ENCODE data around the gene RPH3AL.
"Not testable (repeated sequence)": the region's sequence is repeated elsewhere in the genome, so short reads cannot be mapped to it uniquely, and the experiment has no call there.

RPH3AL gene

GRCh38 chr17:253091-253846, 99.3 kb downstream of the RPH3AL start:
- no peak for DNase-seq

GRCh38 chr17:252456-252855, 100.2 kb downstream of the RPH3AL start:
- DNase-seq = no peak

- DNase-seq = no peak
Observed at GRCh38 chr17:251531-251930, 101.1 kb downstream of the RPH3AL start.

- no peak for DNase-seq
Observed at GRCh38 chr17:250487-251300, 101.9 kb downstream of the RPH3AL start.

GRCh38 chr17:249236-249993, 103.2 kb downstream of the RPH3AL start:
- no peak for DNase-seq

GRCh38 chr17:248337-249235, 104.0 kb downstream of the RPH3AL start:
- DNase-seq = no peak

- no peak for DNase-seq
Observed at GRCh38 chr17:247767-248166, 104.8 kb downstream of the RPH3AL start.

- DNase-seq = no peak
Observed at GRCh38 chr17:246851-247421, 105.7 kb downstream of the RPH3AL start.

GRCh38 chr17:246226-246625, 106.4 kb downstream of the RPH3AL start:
- DNase-seq = no peak

GRCh38 chr17:245611-246010, 107.0 kb downstream of the RPH3AL start:
- no peak for DNase-seq

GRCh38 chr17:245020-245419, 107.6 kb downstream of the RPH3AL start:
- no peak for DNase-seq

- DNase-seq = not testable (repeated sequence)
Observed at GRCh38 chr17:243924-244323, 108.7 kb downstream of the RPH3AL start.

GRCh38 chr17:238964-239259, 113.7 kb downstream of the RPH3AL start:
- no peak for DNase-seq

GRCh38 chr17:238071-238963, 114.3 kb downstream of the RPH3AL start:
- DNase-seq = no peak

GRCh38 chr17:237406-237955, 115.1 kb downstream of the RPH3AL start:
- no peak for DNase-seq

GRCh38 chr17:236641-237405, 115.8 kb downstream of the RPH3AL start:
- peak; percentile 80 for DNase-seq

- DNase-seq = no peak
Observed at GRCh38 chr17:235831-236640, 116.6 kb downstream of the RPH3AL start.

- DNase-seq = not testable (repeated sequence)
Observed at GRCh38 chr17:234994-235830, 117.4 kb downstream of the RPH3AL start.
